Hepatocyte (in vitro differentiated cells): ENCODE data around the gene EEFSEC. TPM values are rescaled to one million over a fixed set of nuclear protein-coding genes. Genes with fewer than 3 reads are reported as not detected.

Experiments
- DNase-seq: peaks from one replicate; pipeline ENCODE4 v3.0.0-alpha.2; 2016; ENCODE audit warnings: low spot score
- H2AFZ ChIP-seq: fragments of 200-600 bp; sonication (generic); 2 replicates; pipeline ENCODE4 v1.6.0; 2016; ENCODE audit warnings: antibody characterized with exemption, mild to moderate bottlenecking
- H3K27ac ChIP-seq: fragments of 200-600 bp; sonication (generic); 2 replicates; pipeline ENCODE4 v1.5.1; 2016; ENCODE audit warnings: mild to moderate bottlenecking
- H3K27me3 ChIP-seq: fragments of 200-600 bp; sonication (generic); 2 replicates; pipeline ENCODE4 v1.6.1; 2016
- H3K36me3 ChIP-seq: fragments of 200-600 bp; sonication (generic); replicated peaks from 2 replicates; pipeline ENCODE4 v1.5.1; 2016; ENCODE audit warnings: low read depth; ENCODE audit not compliant: insufficient read depth
- H3K4me1 ChIP-seq: fragments of 200-600 bp; sonication (generic); 2 replicates; pipeline ENCODE4 v1.5.1; 2016; ENCODE audit warnings: mild to moderate bottlenecking, moderate library complexity; ENCODE audit not compliant: insufficient read depth
- H3K4me2 ChIP-seq: fragments of 200-600 bp; sonication (generic); 2 replicates; pipeline ENCODE4 v1.6.0; 2016
- H3K4me3 ChIP-seq: fragments of 200-600 bp; sonication (generic); 2 replicates; pipeline ENCODE4 v1.5.1; 2016; ENCODE audit warnings: mild to moderate bottlenecking
- H3K79me2 ChIP-seq: fragments of 200-600 bp; sonication (generic); 2 replicates; pipeline ENCODE4 v1.6.0; 2017; ENCODE audit warnings: mild to moderate bottlenecking
- H3K9me2 ChIP-seq: fragments of 200-600 bp; sonication (generic); replicated peaks from 2 replicates; pipeline ENCODE4 v1.6.0; 2017; ENCODE audit warnings: mild to moderate bottlenecking; ENCODE audit not compliant: insufficient read depth
- H3K9me3 ChIP-seq: fragments of 200-600 bp; sonication (generic); 2 replicates; pipeline ENCODE4 v1.5.1; 2016; ENCODE audit warnings: low read depth, mild to moderate bottlenecking
- H4K20me1 ChIP-seq: fragments of 200-600 bp; sonication (generic); 2 replicates; pipeline ENCODE4 v1.6.0; 2016; ENCODE audit warnings: mild to moderate bottlenecking; ENCODE audit not compliant: insufficient read depth, poor library complexity, severe bottlenecking
- EZH2 ChIP-seq: fragments of 200-600 bp; sonication (generic); IDR thresholded peaks from 2 replicates; pipeline ENCODE4 v1.6.1; 2016; ENCODE audit warnings: antibody characterized with exemption, mild to moderate bottlenecking, borderline replicate concordance
- EZH2phosphoT487 ChIP-seq: fragments of 200-600 bp; sonication (generic); IDR thresholded peaks from one replicate; pipeline ENCODE4 v1.6.1; 2018; ENCODE audit warnings: antibody characterized with exemption, mild to moderate bottlenecking, low read depth, moderate library complexity; ENCODE audit not compliant: unreplicated experiment, severe bottlenecking
- WGBS: methylation state at CpG from one replicate; pipeline ENCODE4 v1.1.6; 2016; ENCODE audit warnings: low lambda C conversion rate; ENCODE audit errors: missing lambda C conversion rate; 5-methylcytosine and 5-hydroxymethylcytosine counted together
- polyA plus RNA-seq: library from polyadenylated mRNA; unstranded; fragments of >200 nt; fragmentation: Nextera tagmentation; extraction: Ambion mirVana; gene quantifications from 2 replicates; pipeline ENCODE4 v1.2.1, GENCODE V29; 2016
- total RNA-seq: library from RNA; depleted of rRNA; stranded (reverse); fragments of >200 nt; gene quantifications from 2 replicates; pipeline ENCODE4 v1.2.3, GENCODE V29; 2014
- TF ChIP-seq, protein P1 (sequence below): fragments of 200-600 bp; sonication (generic); IDR thresholded peaks from 2 replicates; pipeline ENCODE4 v1.5.1; 2016; ENCODE audit warnings: antibody characterized with exemption, mild to moderate bottlenecking; ENCODE audit not compliant: poor library complexity

The EEFSEC gene
- total and polyA plus RNA-seq, 2 experiments from 2014 or later: 9.8 to 17.5 TPM

DNA sequence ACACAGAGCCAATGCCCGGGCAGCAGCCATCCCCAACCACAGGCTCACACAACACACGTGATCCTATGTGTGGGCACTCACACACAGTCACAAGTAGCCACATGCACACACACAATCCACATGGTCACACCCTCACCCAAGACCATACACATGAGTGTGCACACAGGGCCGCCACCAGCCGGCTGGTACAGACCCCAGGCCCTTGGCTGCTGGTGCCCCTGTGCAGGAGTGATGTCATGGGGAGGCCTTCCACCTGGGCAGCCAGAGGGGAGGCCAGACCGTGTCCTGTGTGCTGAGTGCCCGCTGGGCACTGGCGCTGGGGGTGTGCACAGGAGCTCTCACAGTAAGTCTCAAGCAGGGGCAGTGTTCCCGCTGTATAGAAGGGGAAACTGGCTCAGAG lies 276.5 kb downstream of the EEFSEC start:
- Histone ChIP-seq H3K27me3 (peaks cover 41% of the 10 kb centered on the region), H3K9me2 (no peaks in the 10 kb centered on the region), H3K4me3 (no peak overlapping the region), H3K4me2 (no peak overlapping the region), H3K4me1 (peaks cover 11% of the 10 kb centered on the region), H3K9me3 (no peaks in the 10 kb centered on the region), H3K27ac (no peak overlapping the region), H3K79me2 (no peaks in the 10 kb centered on the region), H3K36me3 (no peaks in the 10 kb centered on the region), H2AFZ (no peak overlapping the region), H4K20me1 (no peaks in the 10 kb centered on the region)
- TF ChIP-seq, protein P1, sequence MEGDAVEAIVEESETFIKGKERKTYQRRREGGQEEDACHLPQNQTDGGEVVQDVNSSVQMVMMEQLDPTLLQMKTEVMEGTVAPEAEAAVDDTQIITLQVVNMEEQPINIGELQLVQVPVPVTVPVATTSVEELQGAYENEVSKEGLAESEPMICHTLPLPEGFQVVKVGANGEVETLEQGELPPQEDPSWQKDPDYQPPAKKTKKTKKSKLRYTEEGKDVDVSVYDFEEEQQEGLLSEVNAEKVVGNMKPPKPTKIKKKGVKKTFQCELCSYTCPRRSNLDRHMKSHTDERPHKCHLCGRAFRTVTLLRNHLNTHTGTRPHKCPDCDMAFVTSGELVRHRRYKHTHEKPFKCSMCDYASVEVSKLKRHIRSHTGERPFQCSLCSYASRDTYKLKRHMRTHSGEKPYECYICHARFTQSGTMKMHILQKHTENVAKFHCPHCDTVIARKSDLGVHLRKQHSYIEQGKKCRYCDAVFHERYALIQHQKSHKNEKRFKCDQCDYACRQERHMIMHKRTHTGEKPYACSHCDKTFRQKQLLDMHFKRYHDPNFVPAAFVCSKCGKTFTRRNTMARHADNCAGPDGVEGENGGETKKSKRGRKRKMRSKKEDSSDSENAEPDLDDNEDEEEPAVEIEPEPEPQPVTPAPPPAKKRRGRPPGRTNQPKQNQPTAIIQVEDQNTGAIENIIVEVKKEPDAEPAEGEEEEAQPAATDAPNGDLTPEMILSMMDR: no peak
- TF ChIP-seq EZH2 (no peak), EZH2phosphoT487 (no peak)
- no peak for DNase-seq
- WGBS: 92% methylated on average over 8 of the region's 8 CpGs

DNA sequence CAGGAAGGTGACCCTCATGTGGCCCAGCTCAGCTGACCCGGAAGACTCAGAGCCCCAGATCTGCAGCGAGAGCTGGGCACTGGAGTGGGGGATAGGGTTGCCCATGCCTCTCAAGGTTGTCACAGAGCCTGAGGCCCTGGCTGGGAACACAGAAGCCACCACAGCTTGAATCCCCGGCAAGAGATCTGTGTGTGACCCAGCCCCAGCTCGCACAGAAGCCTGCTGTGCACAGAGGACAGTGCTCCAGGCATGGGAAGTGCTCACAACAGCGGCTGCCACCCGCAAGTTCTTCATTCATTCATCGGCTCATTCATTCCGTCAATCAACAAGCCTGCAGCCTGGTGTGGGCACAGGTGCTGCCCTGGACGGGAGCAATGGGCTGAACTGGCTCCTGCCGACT lies 277.0 kb downstream of the EEFSEC start:
- H3K4me2 ChIP-seq: no peak overlapping the region
- WGBS: 78% methylated on average over 10 of the region's 10 CpGs
- no peaks in the 10 kb centered on the region for H3K36me3 ChIP-seq
- no peak for TF ChIP-seq EZH2
- TF ChIP-seq, protein P1: no peak
- TF ChIP-seq EZH2phosphoT487: no peak
- H3K4me3 ChIP-seq: no peak overlapping the region
- DNase-seq: no peak
- peaks cover 11% of the 10 kb centered on the region for H3K4me1 ChIP-seq
- no peaks in the 10 kb centered on the region for H3K9me2 ChIP-seq
- H2AFZ ChIP-seq: no peak overlapping the region
- no peaks in the 10 kb centered on the region for H3K9me3 ChIP-seq
- peaks cover 41% of the 10 kb centered on the region for H3K27me3 ChIP-seq
- no peaks in the 10 kb centered on the region for H3K79me2 ChIP-seq
- no peak overlapping the region for H3K27ac ChIP-seq
- H4K20me1 ChIP-seq: no peaks in the 10 kb centered on the region

DNA sequence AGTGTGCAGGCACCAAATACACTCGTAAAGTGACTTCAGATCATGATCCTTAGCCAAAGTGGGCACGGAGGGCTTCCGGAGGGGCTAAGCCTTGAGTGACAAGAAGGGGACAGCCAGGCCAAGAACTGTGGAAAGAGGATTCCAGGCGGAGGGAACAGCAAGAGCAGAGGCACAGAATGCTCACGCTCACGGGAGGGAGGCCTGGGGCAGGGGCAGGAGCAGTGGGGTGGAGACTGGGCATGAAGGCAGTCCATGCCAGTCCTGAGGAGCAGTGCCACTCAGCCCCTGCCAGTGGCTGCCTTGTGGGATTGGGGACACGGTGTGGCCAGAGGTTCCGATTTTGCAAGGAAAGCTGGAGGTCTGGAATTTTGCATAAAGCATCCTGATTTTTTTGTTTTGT lies 277.4 kb downstream of the EEFSEC start:
- Histone ChIP-seq H3K9me2 (no peaks in the 10 kb centered on the region), H3K27me3 (peaks cover 41% of the 10 kb centered on the region), H3K4me3 (no peak overlapping the region), H3K27ac (no peak overlapping the region), H2AFZ (no peak overlapping the region), H3K36me3 (no peaks in the 10 kb centered on the region), H3K4me1 (peaks cover 11% of the 10 kb centered on the region), H3K4me2 (no peak overlapping the region), H3K79me2 (no peaks in the 10 kb centered on the region), H4K20me1 (no peaks in the 10 kb centered on the region), H3K9me3 (no peaks in the 10 kb centered on the region)
- no peak for DNase-seq
- WGBS: 79% methylated on average over 8 of the region's 8 CpGs
- TF ChIP-seq, protein P1: no peak
- TF ChIP-seq EZH2phosphoT487: no peak
- no peak for TF ChIP-seq EZH2

DNA sequence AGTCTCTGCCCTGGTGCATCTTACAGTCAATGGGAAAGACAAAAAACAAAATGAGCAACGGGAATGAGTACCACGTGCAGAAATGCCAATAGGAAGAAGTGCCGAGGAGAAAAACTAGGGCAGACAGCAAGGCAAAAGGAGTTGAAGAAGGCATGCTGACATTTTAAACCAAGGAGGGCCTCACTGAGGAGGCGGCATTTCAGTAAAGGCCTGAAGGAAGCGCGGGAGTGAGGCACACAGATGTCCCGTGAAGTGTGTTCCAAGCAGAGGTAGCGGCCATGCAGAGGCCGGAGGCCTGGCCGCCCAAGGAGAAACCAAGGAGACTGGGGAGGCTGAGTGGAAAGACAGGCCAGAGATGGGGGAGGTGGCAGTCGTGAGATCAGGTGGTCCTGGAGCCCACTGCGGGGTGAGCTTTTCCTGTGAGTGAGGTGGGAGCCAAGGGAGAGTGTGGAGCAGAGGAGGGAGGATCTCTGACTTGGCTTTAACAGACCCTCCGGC lies 278.6 kb downstream of the EEFSEC start:
- Histone ChIP-seq H4K20me1 (no peaks in the 10 kb centered on the region), H3K36me3 (no peaks in the 10 kb centered on the region), H3K4me3 (no peak overlapping the region), H3K4me1 (peaks cover 5% of the 10 kb centered on the region), H2AFZ (no peak overlapping the region), H3K27me3 (peaks cover 47% of the 10 kb centered on the region), H3K27ac (no peak overlapping the region), H3K79me2 (no peaks in the 10 kb centered on the region), H3K9me2 (no peaks in the 10 kb centered on the region), H3K9me3 (no peaks in the 10 kb centered on the region), H3K4me2 (peak overlapping the region; percentile 93)
- 64% methylated on average over 13 of the region's 13 CpGs for WGBS
- TF ChIP-seq EZH2: no peak
- TF ChIP-seq EZH2phosphoT487: no peak
- TF ChIP-seq, protein P1: no peak
- no peak for DNase-seq
